ENCODE results near the gene PLEKHH2.

The PLEKHH2 gene

GRCh38 chr2:43609290-43609918 is 27.7 kb upstream of the PLEKHH2 start:
- ATAC-seq (ENCODE audit: low read depth) (peak; percentile 77), DNase-seq (ENCODE audit: low spot score) (no peak)
- no peak overlapping the region for H3K27ac ChIP-seq (ENCODE audit: poor library complexity, severe bottlenecking)
- no peaks in the 10 kb centered on the region for H3K4me1 ChIP-seq (ENCODE audit: insufficient read depth, poor library complexity, severe bottlenecking)
- H3K27me3 ChIP-seq (ENCODE audit: insufficient read depth, poor library complexity, severe bottlenecking): no peaks in the 10 kb centered on the region
- H3K36me3 ChIP-seq (ENCODE audit: low read depth): no peaks in the 10 kb centered on the region
- peak; percentile 85 for TF ChIP-seq CTCF (IDR thresholded peaks at IDR 0.05; ENCODE audit: poor library complexity, severe bottlenecking)
- no peak overlapping the region for H3K4me3 ChIP-seq (ENCODE audit: severe bottlenecking)
- H3K9me3 ChIP-seq (ENCODE audit: severe bottlenecking): no peaks in the 10 kb centered on the region

- H3K4me3 ChIP-seq (ENCODE audit: severe bottlenecking): no peak overlapping the region
- no peaks in the 10 kb centered on the region for H3K27me3 ChIP-seq (ENCODE audit: insufficient read depth, poor library complexity, severe bottlenecking)
- no peak for TF ChIP-seq CTCF (IDR thresholded peaks at IDR 0.05; ENCODE audit: poor library complexity, severe bottlenecking)
- H3K27ac ChIP-seq (ENCODE audit: poor library complexity, severe bottlenecking): no peak overlapping the region
- no peak for DNase-seq (ENCODE audit: low spot score)
- H3K4me1 ChIP-seq (ENCODE audit: insufficient read depth, poor library complexity, severe bottlenecking): no peaks in the 10 kb centered on the region
- no peaks in the 10 kb centered on the region for H3K36me3 ChIP-seq (ENCODE audit: low read depth)
- ATAC-seq (ENCODE audit: low read depth): no peak
- no peaks in the 10 kb centered on the region for H3K9me3 ChIP-seq (ENCODE audit: severe bottlenecking)
Observed at GRCh38 chr2:43610361-43610760, 26.7 kb upstream of the PLEKHH2 start.

DNA sequence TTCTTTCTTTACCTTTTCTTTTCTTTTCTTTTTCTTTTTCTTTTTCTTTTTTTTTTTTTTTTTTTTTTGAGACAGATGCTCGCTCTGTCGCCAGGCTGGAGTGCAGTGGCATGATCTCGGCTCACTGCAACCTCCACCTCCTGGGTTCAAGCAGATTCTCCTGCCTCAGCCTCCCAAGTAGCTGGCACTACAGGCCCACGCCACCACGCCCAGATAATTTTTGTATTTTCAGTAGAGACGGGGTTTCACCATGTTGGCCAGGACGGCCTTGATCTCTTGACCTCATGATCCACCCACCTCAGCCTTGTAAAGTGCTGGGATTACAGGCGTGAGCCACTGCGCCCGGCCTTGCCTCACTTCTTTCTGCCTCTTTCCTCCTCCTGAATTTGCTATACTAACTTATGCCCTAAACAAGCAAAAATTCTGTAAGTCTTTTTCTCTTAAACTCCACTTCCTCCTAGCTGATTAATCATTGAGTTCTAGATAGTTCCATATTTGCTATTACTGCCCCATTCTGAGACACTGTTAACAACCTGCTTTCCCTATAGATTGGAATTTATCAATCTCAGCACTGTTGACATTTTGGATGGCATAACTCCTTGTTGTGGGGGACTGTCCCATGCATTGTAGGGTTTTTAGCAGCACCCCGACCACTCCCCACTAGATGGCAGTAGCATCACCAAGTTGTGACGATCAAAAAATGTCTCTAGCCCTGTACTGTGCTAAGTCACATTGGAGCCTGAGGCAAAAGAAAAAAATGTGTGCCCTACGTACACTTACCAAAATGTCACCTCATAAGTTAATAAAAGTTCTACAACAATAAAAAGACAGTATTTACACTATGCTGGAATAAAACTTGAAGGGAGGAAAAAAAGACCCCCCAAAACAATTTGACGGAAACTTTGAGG is 24.8 kb upstream of the PLEKHH2 start:
- H3K4me3 ChIP-seq (ENCODE audit: severe bottlenecking): no peak overlapping the region
- no peaks in the 10 kb centered on the region for H3K9me3 ChIP-seq (ENCODE audit: severe bottlenecking)
- no peak overlapping the region for H3K27ac ChIP-seq (ENCODE audit: poor library complexity, severe bottlenecking)
- no peaks in the 10 kb centered on the region for H3K36me3 ChIP-seq (ENCODE audit: low read depth)
- peak; percentile 88 for TF ChIP-seq CTCF (IDR thresholded peaks at IDR 0.05; ENCODE audit: poor library complexity, severe bottlenecking)
- DNase-seq (ENCODE audit: low spot score) (no peak), ATAC-seq (ENCODE audit: low read depth) (peak; percentile 84)
- no peaks in the 10 kb centered on the region for H3K4me1 ChIP-seq (ENCODE audit: insufficient read depth, poor library complexity, severe bottlenecking)
- no peaks in the 10 kb centered on the region for H3K27me3 ChIP-seq (ENCODE audit: insufficient read depth, poor library complexity, severe bottlenecking)

DNA sequence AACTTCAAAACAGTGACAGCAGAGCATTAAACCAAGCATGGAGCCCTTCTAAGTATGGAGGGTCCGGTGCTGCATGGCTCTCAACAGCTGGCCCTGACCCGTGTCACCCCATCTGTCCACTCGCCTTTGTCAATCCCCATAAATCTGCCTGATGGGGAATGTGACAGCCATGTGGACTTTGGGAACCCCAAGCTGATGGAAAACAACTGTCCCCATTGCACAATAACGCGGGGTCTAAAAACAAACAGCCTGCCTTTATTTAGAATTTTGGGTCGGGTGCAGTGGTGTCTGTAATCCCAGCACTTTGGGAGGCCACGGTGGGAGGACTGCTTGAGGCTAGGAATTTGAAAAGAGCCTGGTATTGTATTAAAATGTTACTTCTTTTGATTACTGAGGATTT is 24.1 kb upstream of the PLEKHH2 start:
- peak; percentile 3 for TF ChIP-seq CTCF (IDR thresholded peaks at IDR 0.05; ENCODE audit: poor library complexity, severe bottlenecking)
- H3K27me3 ChIP-seq (ENCODE audit: insufficient read depth, poor library complexity, severe bottlenecking): no peaks in the 10 kb centered on the region
- no peak overlapping the region for H3K27ac ChIP-seq (ENCODE audit: poor library complexity, severe bottlenecking)
- no peaks in the 10 kb centered on the region for H3K4me1 ChIP-seq (ENCODE audit: insufficient read depth, poor library complexity, severe bottlenecking)
- DNase-seq (ENCODE audit: low spot score): no peak
- no peaks in the 10 kb centered on the region for H3K9me3 ChIP-seq (ENCODE audit: severe bottlenecking)
- H3K36me3 ChIP-seq (ENCODE audit: low read depth): no peaks in the 10 kb centered on the region
- no peak for ATAC-seq (ENCODE audit: low read depth)
- H3K4me3 ChIP-seq (ENCODE audit: severe bottlenecking): no peak overlapping the region
